ENCODE measurements around the gene CUZD1.

The CUZD1 gene

DNA sequence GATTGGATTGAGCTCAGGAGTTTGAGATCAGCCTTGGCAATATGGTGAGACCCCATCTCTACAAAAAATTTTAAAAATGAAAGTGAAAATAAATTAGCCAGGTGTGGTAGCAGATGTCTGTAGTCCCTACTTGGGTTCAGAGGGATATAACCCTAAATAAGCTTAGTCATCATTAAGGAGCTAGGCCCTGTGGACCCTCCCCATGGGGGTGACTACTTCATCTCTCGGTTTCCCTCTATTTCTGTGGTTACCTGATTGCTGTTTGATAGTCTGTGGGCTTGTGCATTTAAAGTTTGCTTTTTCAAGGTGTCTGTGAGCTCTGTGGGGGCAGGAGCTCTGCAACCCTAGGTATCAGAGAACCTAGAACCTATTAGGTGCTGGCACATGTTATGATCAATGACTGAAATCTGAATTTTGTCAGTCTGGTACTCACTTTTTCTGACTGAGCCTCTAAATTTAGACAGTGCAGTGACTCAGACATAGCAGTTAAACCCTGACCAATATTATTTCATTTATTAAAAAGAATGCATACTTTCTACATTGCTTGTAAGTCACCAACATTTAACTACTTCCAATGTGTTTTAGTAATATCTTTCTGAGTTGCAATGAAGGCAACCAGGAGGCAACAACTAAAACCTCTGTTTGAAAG is 8.1 kb upstream of the CUZD1 start:
- DNase-seq = no peak

GRCh38 chr10:122852261-122852660 is 6.6 kb upstream of the CUZD1 start:
- DNase-seq = no peak

GRCh38 chr10:122850705-122851640 is 5.3 kb upstream of the CUZD1 start:
- DNase-seq = no peak

- DNase-seq = no peak
These were observed 4.4 kb upstream of the CUZD1 start for GRCh38 chr10:122849900-122850605.

- DNase-seq = no peak
These were observed 3.4 kb upstream of the CUZD1 start for GRCh38 chr10:122849090-122849489.

- no peak for DNase-seq
These were observed 2.3 kb upstream of the CUZD1 start for GRCh38 chr10:122847782-122848604.

DNA sequence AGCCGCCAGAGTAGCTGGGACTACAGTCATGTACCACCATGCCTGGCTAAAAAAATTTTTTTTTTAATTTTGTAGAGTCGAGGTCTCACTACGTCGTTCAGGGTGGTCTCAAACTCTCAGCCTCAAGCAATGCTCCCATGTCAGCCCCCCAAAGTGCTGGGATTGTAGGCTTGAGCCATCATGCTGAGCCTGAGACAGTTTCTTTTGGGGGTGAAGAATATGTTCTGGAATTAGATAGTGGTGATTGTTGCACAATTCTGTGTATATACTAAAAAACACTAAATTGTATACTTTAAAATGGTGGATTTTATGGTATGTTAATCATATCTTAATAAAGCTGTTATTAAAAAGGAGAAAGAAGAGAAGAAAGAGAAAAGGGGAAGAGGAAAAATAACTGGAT is 1.5 kb downstream of the CUZD1 start:
- no peak for DNase-seq

GRCh38 chr10:122841569-122841968 is 4.1 kb downstream of the CUZD1 start:
- no peak for DNase-seq

DNA sequence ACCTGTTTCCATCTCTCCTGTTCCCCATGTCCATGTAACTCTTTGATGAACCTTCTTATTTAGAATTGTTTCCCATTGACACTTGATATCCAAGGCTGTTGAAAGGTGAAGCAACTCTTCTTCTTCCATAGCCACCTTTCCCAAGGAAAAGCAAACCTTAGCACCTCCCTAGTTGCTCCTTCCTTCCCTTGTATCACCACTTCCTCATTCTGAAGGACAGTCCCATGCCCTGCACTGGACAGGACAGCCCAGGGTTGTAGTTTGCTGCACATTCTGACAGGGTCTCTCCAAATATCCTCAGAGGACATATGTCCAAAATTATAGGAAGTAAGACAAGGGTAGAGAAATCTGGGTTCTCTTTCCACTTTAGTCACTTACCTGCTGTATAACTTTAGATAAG is 6.2 kb downstream of the CUZD1 start:
- no peak for DNase-seq

DNA sequence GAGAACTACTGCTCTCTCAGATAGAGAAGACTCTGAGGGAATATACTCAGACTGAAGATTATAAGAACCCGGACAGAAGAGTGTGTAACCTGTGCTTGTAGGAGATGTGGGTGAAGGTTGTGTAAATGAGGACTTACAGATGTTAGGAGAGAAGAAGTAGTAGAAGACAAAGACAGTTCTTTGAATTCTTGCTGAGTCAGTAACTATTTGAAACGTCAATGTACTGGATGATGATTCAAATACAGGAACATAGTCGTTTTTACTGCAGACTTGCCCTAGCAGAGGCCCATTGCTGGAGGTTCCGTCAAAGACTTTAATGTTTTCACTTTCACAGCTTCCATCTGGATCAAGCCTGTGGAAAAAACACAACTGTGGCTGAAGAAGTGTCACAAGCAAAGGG is 6.8 kb downstream of the CUZD1 start:
- DNase-seq = no peak

- no peak for DNase-seq
These were observed 9.7 kb downstream of the CUZD1 start for GRCh38 chr10:122835908-122836307.

GRCh38 chr10:122830965-122831353 is 14.7 kb downstream of the CUZD1 start:
- DNase-seq = no peak

GRCh38 chr10:122830273-122830964 is 15.2 kb downstream of the CUZD1 start:
- no peak for DNase-seq

DNA sequence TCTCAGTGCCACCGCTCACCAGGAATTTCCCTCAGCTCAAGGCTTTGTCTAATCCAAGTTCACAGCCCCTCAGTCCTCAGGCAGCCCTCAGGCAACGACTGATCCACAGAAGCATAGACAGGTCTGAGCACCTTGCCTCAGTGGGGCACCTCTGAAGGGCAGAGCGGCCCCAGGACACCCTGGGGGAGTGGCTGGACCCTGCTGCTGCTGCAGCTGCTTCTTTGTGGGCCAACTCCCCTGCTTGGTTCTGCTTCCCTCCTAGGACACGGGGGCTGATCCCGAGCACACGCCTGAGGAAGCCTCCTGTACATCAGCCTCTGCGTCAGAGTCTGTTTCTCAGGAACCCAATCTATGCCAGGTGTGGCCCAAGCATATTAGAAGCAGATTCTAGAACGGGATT is 16.2 kb downstream of the CUZD1 start:
- DNase-seq = no peak

GRCh38 chr10:122828716-122829255 is 16.9 kb downstream of the CUZD1 start:
- no peak for DNase-seq

DNA sequence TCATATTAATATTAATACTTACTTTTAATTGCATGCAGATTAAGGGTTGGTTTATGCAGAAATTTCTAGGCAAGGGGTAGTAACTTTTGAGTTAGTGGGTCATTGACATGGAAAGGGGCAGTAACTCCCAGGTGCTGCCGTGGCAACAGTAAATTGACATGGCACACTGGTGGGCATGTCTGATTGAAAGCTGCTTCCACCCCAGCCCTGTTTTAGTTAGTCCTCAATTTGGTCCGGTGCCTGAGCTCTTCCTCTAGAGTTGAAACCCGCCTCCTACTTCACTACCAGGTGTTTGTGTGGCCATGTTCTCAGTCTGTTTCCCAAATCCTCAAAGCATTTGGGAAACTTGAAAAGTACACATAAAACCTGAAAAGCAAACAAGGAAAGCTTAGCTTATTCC is 18.4 kb downstream of the CUZD1 start:
- DNase-seq = no peak

DNA sequence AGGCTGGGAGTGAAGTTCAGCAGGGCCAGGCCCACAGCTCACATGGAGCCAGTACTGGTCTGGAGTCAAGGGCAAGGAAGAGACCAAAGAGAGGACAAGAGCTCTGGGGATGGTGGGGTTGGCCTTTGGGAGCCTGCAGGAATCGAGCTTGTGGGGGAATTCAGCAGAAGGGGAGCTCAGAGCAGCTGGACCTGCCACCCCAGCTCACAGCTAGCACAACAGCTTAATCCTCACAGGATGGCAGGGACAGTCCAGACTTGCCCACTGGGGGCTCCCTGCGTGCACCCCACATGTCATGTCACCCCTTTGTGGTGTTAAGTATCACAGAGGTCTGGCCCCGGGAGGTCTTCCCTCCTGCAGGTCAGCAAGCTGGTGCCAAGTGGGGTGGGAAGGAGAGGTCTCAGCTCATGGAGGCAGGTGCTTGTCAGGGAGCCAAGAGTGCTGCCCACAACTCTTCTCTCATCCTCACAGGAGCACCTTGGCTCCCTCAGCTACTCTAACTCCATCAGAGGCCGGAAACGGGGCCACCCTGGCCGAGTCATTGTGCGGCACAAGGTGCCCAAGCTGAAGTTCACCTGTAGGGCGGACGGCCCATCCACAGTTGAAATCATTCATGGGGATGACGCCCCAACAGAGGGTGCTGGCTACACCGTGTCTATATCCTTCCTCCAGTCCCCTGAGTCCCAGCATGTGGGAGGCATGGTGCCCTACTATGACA is 22.5 kb downstream of the CUZD1 start:
- no peak for DNase-seq

DNA sequence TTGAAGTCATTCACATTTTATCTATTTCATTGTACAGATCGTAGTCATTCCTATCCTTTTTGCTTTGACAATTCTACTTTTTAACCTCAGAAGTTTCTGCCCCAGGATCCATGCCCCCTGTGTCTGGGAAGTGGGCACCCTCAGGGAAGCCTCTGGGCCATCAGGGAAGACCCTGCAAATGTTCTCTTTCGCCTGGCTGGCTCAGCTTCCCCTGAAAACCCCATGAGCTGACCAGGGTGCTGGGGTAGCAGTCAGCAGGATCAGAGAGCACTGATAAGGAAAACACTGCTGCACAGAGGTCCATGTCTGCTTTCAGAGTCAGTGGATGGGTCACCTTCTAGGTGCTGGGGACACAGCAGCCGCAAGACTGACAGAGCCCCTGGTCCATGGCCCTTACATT is 23.8 kb downstream of the CUZD1 start:
- DNase-seq = no peak

GRCh38 chr10:122815458-122815857 is 30.2 kb downstream of the CUZD1 start:
- no peak for DNase-seq

DNA sequence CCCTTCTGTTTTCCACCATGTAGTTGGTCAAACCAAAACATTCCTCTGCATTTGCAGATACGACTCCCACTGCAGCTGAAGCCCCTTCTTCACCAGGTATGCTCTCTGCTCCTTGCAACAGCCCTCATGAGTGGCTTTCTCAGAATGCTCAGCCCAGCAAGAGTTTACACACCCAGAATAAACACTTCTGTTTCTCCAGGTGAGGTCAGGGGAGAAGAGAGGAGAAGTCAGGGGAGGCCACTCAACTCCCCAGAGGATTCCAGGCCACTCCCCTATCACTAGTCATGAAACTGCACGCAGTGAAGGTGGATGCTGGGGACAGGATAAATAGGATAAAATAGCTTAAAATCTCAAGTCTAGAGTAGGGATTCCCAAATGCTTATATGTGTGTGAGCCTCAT is 31.2 kb downstream of the CUZD1 start:
- no peak for DNase-seq

- no peak for DNase-seq
These were observed 32.9 kb downstream of the CUZD1 start for GRCh38 chr10:122812751-122813150.

All from activated T-cell treated with anti-CD3 and anti-CD28 coated beads, Interleukin-2, amount 50 U/mL, for 1 hour (primary cell).